B cell (primary cell): ENCODE results near the gene PITPNB. TPM values are rescaled to one million over a fixed set of nuclear protein-coding genes. Genes with fewer than 3 reads are reported as not detected.

Experiments
- ATAC-seq: fragments of 200-7000 bp; cut with Tn5 transposase; one replicate; pipeline ENCODE4 v1.10.0; 2021; ENCODE audit warnings: low read depth, mild to moderate bottlenecking, moderate number of reproducible peaks, moderate library complexity
- CTCF ChIA-PET: fragments of 350-600 bp; sonication (Branson Sonifier 250); formaldehyde crosslinking; loops from one replicate; lab custom pipeline; 2021; ENCODE audit warnings: antibody characterized with exemption, inconsistent platforms; lab: Charles Lee
- POLR2A ChIA-PET: fragments of 350-600 bp; sonication (Branson Sonifier 250); formaldehyde crosslinking; loops from one replicate; lab custom pipeline; 2021; ENCODE audit warnings: antibody characterized with exemption; lab: Charles Lee
- DNase-seq: peaks from one replicate; pipeline ENCODE4 v3.0.0; 2013
- H2AFZ ChIP-seq: 2 replicates; pipeline ENCODE4 v1.6.1; 2012; ENCODE audit warnings: mild to moderate bottlenecking, low read depth, low read length; ENCODE audit not compliant: insufficient read depth, poor library complexity, severe bottlenecking
- H3K27ac ChIP-seq, 2 donors: 1 replicate in 1 of 2; 2 replicates in 1 of 2; pipeline ENCODE4 v1.5.1; 2012 to 2013; ENCODE audit warnings: low read length in 2 of 2, mild to moderate bottlenecking in 2 of 2, moderate library complexity in 1 of 2
- H3K27me3 ChIP-seq, 4 experiments: fragments of 200-600 bp in 1 of 4; sonication (generic) in 1 of 4; replicated peaks in 1 of 4; 1 replicate in 2 of 4; 2 replicates in 2 of 4; pipeline versions ENCODE4 v1.6.1 to v1.7.0; 2013 to 2016; ENCODE audit warnings: low read length in 3 of 4, mild to moderate bottlenecking in 2 of 4, mixed read lengths in 1 of 4, moderate library complexity in 1 of 4; ENCODE audit not compliant: insufficient read depth in 4 of 4, control insufficient read depth in 3 of 4; ENCODE audit errors: control extremely low read depth in 1 of 4
- H3K36me3 ChIP-seq, 2 experiments: replicated peaks in 1 of 2; 1 replicate in 1 of 2; 2 replicates in 1 of 2; pipeline versions ENCODE4 v1.6.1 to v1.7.1; 2013; ENCODE audit warnings: low read length in 1 of 2; ENCODE audit not compliant: insufficient read depth in 2 of 2, control insufficient read depth in 1 of 2; ENCODE audit errors: control extremely low read depth in 1 of 2, extremely low read depth in 1 of 2
- H3K4me1 ChIP-seq, 2 donors: fragments of 200-600 bp in 1 of 2; sonication (generic) in 1 of 2; 1 replicate in 1 of 2; 2 replicates in 1 of 2; pipeline versions ENCODE4 v1.5.1 to v1.6.1; 2013 to 2017; ENCODE audit warnings: low read length in 2 of 2; ENCODE audit not compliant: control insufficient read depth in 2 of 2, insufficient read depth in 2 of 2
- H3K4me2 ChIP-seq: replicated peaks from 2 replicates; pipeline ENCODE3; 2012; ENCODE audit warnings: mild to moderate bottlenecking, low read depth, low read length; ENCODE audit not compliant: poor library complexity, severe bottlenecking
- H3K4me3 ChIP-seq, 5 experiments: fragments of 200-600 bp in 1 of 5; sonication (generic) in 1 of 5; 1 replicate in 3 of 5; 2 replicates in 2 of 5; pipeline versions ENCODE4 v1.5.1 to v1.7.0; 2011 to 2016; ENCODE audit warnings: low read length in 4 of 5, mild to moderate bottlenecking in 4 of 5, low read depth in 2 of 5, control low read depth in 1 of 5, moderate library complexity in 1 of 5; ENCODE audit not compliant: insufficient read depth in 1 of 5; ENCODE audit errors: control extremely low read depth in 1 of 5, extremely low read depth in 1 of 5
- H3K79me2 ChIP-seq: fragments of 200-600 bp; sonication (generic); one replicate; pipeline ENCODE4 v1.6.0; 2016; ENCODE audit warnings: low read length; ENCODE audit not compliant: control insufficient read depth, insufficient read depth
- H3K9ac ChIP-seq: fragments of 200-600 bp; sonication (generic); 2 replicates; pipeline ENCODE4 v1.6.1; 2017; ENCODE audit warnings: mild to moderate bottlenecking, low read length, moderate library complexity
- H3K9me3 ChIP-seq, 3 donors: one replicate each; pipeline versions ENCODE4 v1.6.1 to v1.7.1; 2013; ENCODE audit warnings: low read length in 2 of 3; ENCODE audit not compliant: control insufficient read depth in 2 of 3, insufficient read depth in 1 of 3; ENCODE audit errors: control extremely low read depth in 1 of 3
- H4K20me1 ChIP-seq: 2 replicates; pipeline ENCODE4 v1.6.0; 2012; ENCODE audit warnings: mild to moderate bottlenecking, low read length; ENCODE audit not compliant: insufficient read depth, control insufficient read depth, poor library complexity, severe bottlenecking
- H3K27ac Mint-ChIP-seq: one replicate; pipeline ENCODE4 v1.8.0; 2021; ENCODE audit warnings: mixed read lengths
- H3K27me3 Mint-ChIP-seq: one replicate; pipeline ENCODE4 v1.8.0; 2021; ENCODE audit warnings: mixed read lengths
- H3K4me1 Mint-ChIP-seq: one replicate; pipeline ENCODE4 v1.8.0; 2021; ENCODE audit warnings: mixed read lengths
- H3K4me3 Mint-ChIP-seq: one replicate; pipeline ENCODE4 v1.8.0; 2021; ENCODE audit warnings: mixed read lengths
- H3K9me3 Mint-ChIP-seq: one replicate; pipeline ENCODE4 v1.8.0; 2022; ENCODE audit warnings: mixed read lengths; ENCODE audit not compliant: insufficient read depth
- CTCF ChIP-seq: fragments of 200-600 bp; IDR thresholded peaks from one replicate; pipeline ENCODE4 v1.8.0; 2022; ENCODE audit warnings: antibody characterized with exemption, mild to moderate bottlenecking
- EZH2 ChIP-seq: IDR thresholded peaks from 2 replicates; pipeline ENCODE4 v1.6.1; 2012; ENCODE audit warnings: borderline replicate concordance, low read depth, mild to moderate bottlenecking, moderate library complexity, low read length; ENCODE audit not compliant: insufficient read depth, poor library complexity, severe bottlenecking
- WGBS: methylation state at CpG from one replicate; pipeline ENCODE4 v1.1.5; 2013; ENCODE audit warnings: missing lambda C conversion rate; ENCODE audit not compliant: insufficient coverage; 5-methylcytosine and 5-hydroxymethylcytosine counted together
- intact Hi-C: fragments of 100-400 bp; cut with micrococcal nuclease; formaldehyde crosslinking; loops from one replicate; pipeline ENCODE4 v1.10.0; 2022
- polyA plus RNA-seq: library from polyadenylated mRNA; depleted of rRNA; stranded (reverse); fragments of >200 nt; gene quantifications from 2 replicates; pipeline ENCODE4 v1.2.3, GENCODE V29; 2012
- total RNA-seq, 2 donors: library from RNA; stranded (reverse); fragments of 120-200 nt in 1 of 2; gene quantifications; 1 replicate in 1 of 2; 2 replicates in 1 of 2; pipeline versions ENCODE4 v1.2.3 to v1.2.4, GENCODE V29; 2013 to 2022

PITPNB gene
- total and polyA plus RNA-seq, 2 donors (not counting 1 experiment from before 2014, with no cell fraction given) = 17.5 to 82.3 TPM

DNA sequence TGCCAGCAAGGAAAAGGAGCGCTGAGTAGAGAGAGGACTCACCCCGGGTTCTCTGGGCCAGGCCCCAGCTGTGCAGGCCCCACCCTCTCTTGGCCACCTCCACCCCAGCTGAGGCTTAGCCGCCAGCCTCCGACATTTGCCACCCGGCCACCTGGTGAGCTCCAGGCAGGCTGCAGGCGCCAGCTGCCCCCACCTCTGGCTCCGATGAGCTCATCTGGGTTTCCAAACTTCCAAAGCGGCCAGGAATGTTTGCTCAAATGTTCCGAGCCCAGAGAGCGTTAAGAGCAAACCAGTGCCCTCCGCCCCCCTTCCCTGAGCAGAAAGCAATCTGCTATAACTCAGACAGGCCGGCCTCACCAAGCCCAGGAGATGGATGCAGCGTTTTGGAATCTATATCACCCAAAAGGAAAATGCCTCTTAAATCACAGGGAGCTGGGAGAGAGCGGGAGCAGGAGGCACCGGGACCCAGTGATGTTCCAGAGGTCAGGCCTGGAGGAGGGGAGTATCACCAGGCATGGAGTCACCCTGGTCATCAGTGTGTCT is 108.4 kb downstream of the PITPNB start:
- Histone ChIP-seq H3K4me1 (no peaks in the 10 kb centered on the region), H4K20me1 (no peaks in the 10 kb centered on the region), H3K27me3 (peaks cover 0 to 7% (median 2%) of the 10 kb centered on the region in 4 experiments), H3K9ac (no peak overlapping the region), H3K36me3 (no peaks in the 10 kb centered on the region), H3K79me2 (no peaks in the 10 kb centered on the region), H3K4me3 (no peak overlapping the region), H3K4me2 (no peak overlapping the region), H2AFZ (no peak overlapping the region), H3K9me3 (no peaks in the 10 kb centered on the region), H3K27ac (no peak overlapping the region)
- 85% methylated on average over 13 of the region's 15 CpGs for WGBS
- no peak for TF ChIP-seq EZH2
- no peak for TF ChIP-seq CTCF
- intact Hi-C loops = no loop called here
- Mint-ChIP-seq H3K4me1 (no peaks in the 10 kb centered on the region), H3K4me3 (no peak overlapping the region), H3K27ac (no peak overlapping the region), H3K9me3 (no peaks in the 10 kb centered on the region), H3K27me3 (peaks cover 24% of the 10 kb centered on the region)
- ChIA-PET POLR2A (no interaction called here), CTCF (no interaction called here)
- ATAC-seq = no peak
- DNase-seq = no peak

GRCh38 chr22:27809700-27810608 is 109.1 kb downstream of the PITPNB start:
- H3K27me3 Mint-ChIP-seq = peaks cover 31% of the 10 kb centered on the region
- POLR2A ChIA-PET = no interaction called here
- intact Hi-C loops = no loop called here

More at GRCh38 chr22:27809700-27810608, 109.1 kb downstream of the PITPNB start:
- no peaks in the 10 kb centered on the region for H3K36me3 ChIP-seq
- no peaks in the 10 kb centered on the region for H3K79me2 ChIP-seq
- peaks cover 0 to 1% of the 10 kb centered on the region in 2 donors for H3K4me1 ChIP-seq
- peaks cover 0 to 9% (median 4%) of the 10 kb centered on the region in 4 experiments for H3K27me3 ChIP-seq
- no peak overlapping the region for H3K27ac ChIP-seq
- DNase-seq = no peak
- TF ChIP-seq EZH2 (no peak), CTCF (no peak)
- no peak overlapping the region for H2AFZ ChIP-seq
- CTCF ChIA-PET = no interaction called here
- Mint-ChIP-seq H3K4me1 (peaks cover 4% of the 10 kb centered on the region), H3K4me3 (no peak overlapping the region), H3K9me3 (no peaks in the 10 kb centered on the region), H3K27ac (no peak overlapping the region)
- H4K20me1 ChIP-seq = no peaks in the 10 kb centered on the region
- ATAC-seq = no peak
- 82% methylated on average over 11 of the region's 17 CpGs for WGBS
- H3K9ac ChIP-seq = no peak overlapping the region
- no peaks in the 10 kb centered on the region for H3K9me3 ChIP-seq
- H3K4me2 ChIP-seq = no peak overlapping the region
- H3K4me3 ChIP-seq = no peak overlapping the region
